ENCODE measurements around the gene CHST11. TPM values are rescaled to one million over a fixed set of nuclear protein-coding genes. Genes with fewer than 3 reads are reported as not detected.
A peak's percentile ranks its signal among the peaks of the same experiment; 100 is the strongest.

Gene CHST11
- total RNA-seq, 1 donor from 2014 or later: 7.7 TPM

- no peak overlapping the region for H3K27ac ChIP-seq
- no peak overlapping the region for H3K4me3 ChIP-seq
- H3K27ac Mint-ChIP-seq: peak overlapping the region; percentile 52
Observed at GRCh38 chr12:104694711-104695110, 238.0 kb downstream of the CHST11 start.

GRCh38 chr12:104695453-104696148, 238.9 kb downstream of the CHST11 start:
- Histone ChIP-seq H4K20me1 (ENCODE audit: low read depth) (no peaks in the 10 kb centered on the region), H3K4me2 (no peak overlapping the region), H3F3A (ENCODE audit: low read depth) (no peaks in the 10 kb centered on the region), H3K9ac (no peak overlapping the region), H3K9me3 (ENCODE audit: low read depth) (no peaks in the 10 kb centered on the region), H3K79me2 (ENCODE audit: low read depth) (no peaks in the 10 kb centered on the region), H3K27ac (no peak overlapping the region), H2AFZ (replicated peaks) (no peak overlapping the region), H3K4me3 (no peak overlapping the region), H3K4me1 (peaks cover 4% of the 10 kb centered on the region), H3K27me3 (no peaks in the 10 kb centered on the region), H3K36me3 (no peaks in the 10 kb centered on the region)
- no peak for DNase-seq (ENCODE audit: low spot score)
- Mint-ChIP-seq H3K36me3 (peaks cover 4% of the 10 kb centered on the region), H3K4me3 (no peak overlapping the region), H3K27me3 (ENCODE audit: insufficient read depth, low read depth) (peaks cover 3% of the 10 kb centered on the region), H3K27ac (no peak overlapping the region), H3K4me1 (peaks cover 5% of the 10 kb centered on the region), H3K9me3 (peaks cover 20% of the 10 kb centered on the region)
- TF ChIP-seq EZH2phosphoT487 (IDR thresholded peaks at IDR 0.05): no peak
- TF ChIP-seq EZH2 (IDR thresholded peaks at IDR 0.05): no peak
- TF ChIP-seq CTCF (IDR thresholded peaks at IDR 0.05): no peak

More at GRCh38 chr12:104694711-104695110, 238.0 kb downstream of the CHST11 start:
- H3K36me3 ChIP-seq: no peaks in the 10 kb centered on the region
- DNase-seq (ENCODE audit: low spot score): no peak
- H3K4me3 Mint-ChIP-seq: no peak overlapping the region
- peaks cover 4% of the 10 kb centered on the region for H3K4me1 ChIP-seq
- H3K9me3 ChIP-seq (ENCODE audit: low read depth): no peaks in the 10 kb centered on the region
- no peak overlapping the region for H3K4me2 ChIP-seq
- no peak overlapping the region for H3K9ac ChIP-seq
- peaks cover 20% of the 10 kb centered on the region for H3K9me3 Mint-ChIP-seq
- peaks cover 3% of the 10 kb centered on the region for H3K27me3 Mint-ChIP-seq (ENCODE audit: insufficient read depth, low read depth)
- no peaks in the 10 kb centered on the region for H3K79me2 ChIP-seq (ENCODE audit: low read depth)
- H3K27me3 ChIP-seq: no peaks in the 10 kb centered on the region
- peaks cover 5% of the 10 kb centered on the region for H3K4me1 Mint-ChIP-seq
- H2AFZ ChIP-seq (replicated peaks): no peak overlapping the region
- TF ChIP-seq CTCF (IDR thresholded peaks at IDR 0.05): no peak
- no peak for TF ChIP-seq EZH2 (IDR thresholded peaks at IDR 0.05)
- no peak for TF ChIP-seq EZH2phosphoT487 (IDR thresholded peaks at IDR 0.05)
- no peaks in the 10 kb centered on the region for H4K20me1 ChIP-seq (ENCODE audit: low read depth)
- H3K36me3 Mint-ChIP-seq: peaks cover 4% of the 10 kb centered on the region
- no peaks in the 10 kb centered on the region for H3F3A ChIP-seq (ENCODE audit: low read depth)

- H3K4me2 ChIP-seq: no peak overlapping the region
- Mint-ChIP-seq H3K4me1 (peaks cover 5% of the 10 kb centered on the region), H3K27ac (no peak overlapping the region), H3K36me3 (peaks cover 4% of the 10 kb centered on the region), H3K27me3 (ENCODE audit: insufficient read depth, low read depth) (peaks cover 3% of the 10 kb centered on the region), H3K4me3 (no peak overlapping the region), H3K9me3 (peaks cover 12% of the 10 kb centered on the region)
- H4K20me1 ChIP-seq (ENCODE audit: low read depth): no peaks in the 10 kb centered on the region
- H2AFZ ChIP-seq (replicated peaks): no peak overlapping the region
- DNase-seq (ENCODE audit: low spot score): no peak
- TF ChIP-seq EZH2phosphoT487 (IDR thresholded peaks at IDR 0.05) (no peak), EZH2 (IDR thresholded peaks at IDR 0.05) (no peak), CTCF (IDR thresholded peaks at IDR 0.05) (no peak)
- H3K9me3 ChIP-seq (ENCODE audit: low read depth): no peaks in the 10 kb centered on the region
- H3K36me3 ChIP-seq: no peaks in the 10 kb centered on the region
- peaks cover 4% of the 10 kb centered on the region for H3K4me1 ChIP-seq
- H3K9ac ChIP-seq: no peak overlapping the region
- no peaks in the 10 kb centered on the region for H3K79me2 ChIP-seq (ENCODE audit: low read depth)
- no peak overlapping the region for H3K27ac ChIP-seq
- H3F3A ChIP-seq (ENCODE audit: low read depth): no peaks in the 10 kb centered on the region
- H3K4me3 ChIP-seq: no peak overlapping the region
- no peaks in the 10 kb centered on the region for H3K27me3 ChIP-seq
Observed at GRCh38 chr12:104697186-104697585, 240.4 kb downstream of the CHST11 start.

Measured in neural progenitor cell (in vitro differentiated cells).